ENCODE data around the gene CCDC3. TPM values are rescaled to one million over a fixed set of nuclear protein-coding genes. Genes with fewer than 3 reads are reported as not detected.

CCDC3 gene
- total RNA-seq, 1 donor from 2014 or later: 0.40 TPM

DNA sequence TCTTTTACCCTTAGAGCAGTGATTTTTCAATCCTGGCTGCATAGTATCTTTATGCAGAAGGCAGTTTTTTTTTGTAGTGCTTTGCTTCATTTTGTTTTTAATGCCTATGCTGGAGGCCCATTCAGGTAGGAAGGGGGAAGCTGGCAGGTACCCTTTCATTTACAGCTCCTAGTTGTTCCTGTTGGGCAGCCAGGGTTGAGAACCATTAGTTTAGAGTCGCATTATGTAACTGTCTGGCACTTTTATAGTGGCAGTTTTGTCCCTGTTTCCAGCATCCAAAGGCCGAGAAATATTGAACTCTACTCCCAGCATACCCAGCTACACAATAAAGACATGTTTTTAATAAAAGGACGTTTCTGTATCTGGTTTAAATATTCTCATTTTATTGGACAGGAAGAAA lies 110.6 kb downstream of the CCDC3 start:
- no peak overlapping the region for H3K4me3 ChIP-seq (ENCODE audit: low read depth, low read length)
- TF ChIP-seq, protein P1, sequence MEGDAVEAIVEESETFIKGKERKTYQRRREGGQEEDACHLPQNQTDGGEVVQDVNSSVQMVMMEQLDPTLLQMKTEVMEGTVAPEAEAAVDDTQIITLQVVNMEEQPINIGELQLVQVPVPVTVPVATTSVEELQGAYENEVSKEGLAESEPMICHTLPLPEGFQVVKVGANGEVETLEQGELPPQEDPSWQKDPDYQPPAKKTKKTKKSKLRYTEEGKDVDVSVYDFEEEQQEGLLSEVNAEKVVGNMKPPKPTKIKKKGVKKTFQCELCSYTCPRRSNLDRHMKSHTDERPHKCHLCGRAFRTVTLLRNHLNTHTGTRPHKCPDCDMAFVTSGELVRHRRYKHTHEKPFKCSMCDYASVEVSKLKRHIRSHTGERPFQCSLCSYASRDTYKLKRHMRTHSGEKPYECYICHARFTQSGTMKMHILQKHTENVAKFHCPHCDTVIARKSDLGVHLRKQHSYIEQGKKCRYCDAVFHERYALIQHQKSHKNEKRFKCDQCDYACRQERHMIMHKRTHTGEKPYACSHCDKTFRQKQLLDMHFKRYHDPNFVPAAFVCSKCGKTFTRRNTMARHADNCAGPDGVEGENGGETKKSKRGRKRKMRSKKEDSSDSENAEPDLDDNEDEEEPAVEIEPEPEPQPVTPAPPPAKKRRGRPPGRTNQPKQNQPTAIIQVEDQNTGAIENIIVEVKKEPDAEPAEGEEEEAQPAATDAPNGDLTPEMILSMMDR (conservative IDR thresholded peaks at IDR 0.05; ENCODE audit: low read depth, low read length): no peak
- no peak for DNase-seq (ENCODE audit: low read depth)

DNA sequence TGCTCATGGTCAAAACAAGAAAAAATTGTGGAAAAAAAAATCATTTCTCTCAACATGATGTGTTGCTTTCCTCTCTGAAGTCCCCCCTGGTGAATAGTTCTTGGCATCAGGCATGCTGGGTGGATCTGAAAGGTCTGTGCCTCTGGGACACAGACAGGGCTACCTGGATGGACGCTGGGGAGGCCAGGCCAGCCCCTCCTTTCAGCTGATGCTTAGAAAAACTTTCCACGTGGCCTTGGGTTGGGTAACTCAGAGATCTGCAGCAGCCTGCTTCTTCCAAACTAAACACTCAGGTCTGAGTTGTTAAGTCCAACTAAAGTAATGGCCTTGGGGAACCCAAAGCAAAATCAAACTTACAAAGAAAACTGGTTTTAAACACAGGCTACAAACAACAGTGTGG lies 113.0 kb downstream of the CCDC3 start:
- TF ChIP-seq, protein P1 (conservative IDR thresholded peaks at IDR 0.05; ENCODE audit: low read depth, low read length): no peak
- no peak for DNase-seq (ENCODE audit: low read depth)
- no peak overlapping the region for H3K4me3 ChIP-seq (ENCODE audit: low read depth, low read length)

DNA sequence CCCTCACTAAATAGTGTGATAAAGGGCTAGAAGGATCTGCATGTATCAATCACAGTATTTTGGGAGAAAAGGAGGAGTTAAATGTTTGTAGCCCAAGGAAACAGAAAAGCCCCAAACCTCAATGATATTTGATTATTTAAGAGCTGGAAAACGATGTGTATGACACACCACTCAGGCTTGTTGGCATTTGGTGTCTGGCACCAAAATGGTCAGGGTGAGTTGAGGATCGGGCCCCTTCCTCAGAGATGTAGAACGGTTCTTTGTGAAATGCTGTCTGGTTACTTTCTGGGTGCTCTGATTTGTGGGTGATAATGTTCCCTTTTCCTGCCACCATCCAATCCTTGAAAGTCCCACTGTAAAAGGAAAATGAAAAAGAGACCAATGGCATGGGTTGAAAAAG lies 113.7 kb downstream of the CCDC3 start:
- H3K4me3 ChIP-seq (ENCODE audit: low read depth, low read length): no peak overlapping the region
- no peak for DNase-seq (ENCODE audit: low read depth)
- TF ChIP-seq, protein P1 (conservative IDR thresholded peaks at IDR 0.05; ENCODE audit: low read depth, low read length): no peak

DNA sequence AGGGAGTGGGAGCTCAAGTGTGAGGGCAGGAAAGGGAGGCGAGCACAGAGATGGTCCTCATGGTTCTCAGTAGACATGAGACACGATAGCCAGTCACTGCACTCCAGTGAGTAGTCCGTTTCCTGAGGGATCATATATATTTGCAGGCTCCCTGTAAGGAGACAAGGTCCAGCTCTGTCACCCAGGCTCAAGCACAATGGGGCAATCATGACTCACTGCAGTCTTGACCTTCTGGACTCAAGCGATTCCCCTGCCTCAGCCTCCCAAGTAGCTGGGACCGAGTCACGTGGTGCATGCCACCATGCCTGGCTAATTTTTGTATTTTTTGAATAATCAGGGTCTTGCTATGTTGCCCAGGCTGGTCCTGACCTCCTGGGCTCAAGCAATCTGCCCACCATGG lies 116.7 kb downstream of the CCDC3 start:
- no peak overlapping the region for H3K4me3 ChIP-seq (ENCODE audit: low read depth, low read length)
- DNase-seq (ENCODE audit: low read depth): no peak
- TF ChIP-seq, protein P1 (conservative IDR thresholded peaks at IDR 0.05; ENCODE audit: low read depth, low read length): no peak

DNA sequence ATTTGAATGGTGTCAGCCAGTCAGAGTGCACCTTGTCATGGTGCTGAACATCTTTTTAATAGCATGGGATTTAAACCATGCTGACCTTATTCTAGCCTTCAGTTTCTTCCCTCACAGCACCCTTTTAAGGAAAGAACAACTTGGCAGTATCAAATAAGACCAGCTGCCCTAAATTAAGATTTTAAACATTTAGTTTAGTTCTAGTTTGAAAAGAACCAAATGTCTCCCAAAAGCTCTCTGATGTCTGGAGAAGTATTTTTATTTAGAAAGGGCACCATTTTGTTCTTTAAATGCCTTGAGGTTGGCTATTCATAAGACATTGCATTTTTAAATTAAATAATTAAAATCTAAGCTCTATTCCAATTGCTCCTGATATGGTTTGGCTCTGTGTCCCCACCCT lies 121.1 kb downstream of the CCDC3 start:
- TF ChIP-seq, protein P1 (conservative IDR thresholded peaks at IDR 0.05; ENCODE audit: low read depth, low read length): no peak
- H3K4me3 ChIP-seq (ENCODE audit: low read depth, low read length): no peak overlapping the region
- no peak for DNase-seq (ENCODE audit: low read depth)

DNA sequence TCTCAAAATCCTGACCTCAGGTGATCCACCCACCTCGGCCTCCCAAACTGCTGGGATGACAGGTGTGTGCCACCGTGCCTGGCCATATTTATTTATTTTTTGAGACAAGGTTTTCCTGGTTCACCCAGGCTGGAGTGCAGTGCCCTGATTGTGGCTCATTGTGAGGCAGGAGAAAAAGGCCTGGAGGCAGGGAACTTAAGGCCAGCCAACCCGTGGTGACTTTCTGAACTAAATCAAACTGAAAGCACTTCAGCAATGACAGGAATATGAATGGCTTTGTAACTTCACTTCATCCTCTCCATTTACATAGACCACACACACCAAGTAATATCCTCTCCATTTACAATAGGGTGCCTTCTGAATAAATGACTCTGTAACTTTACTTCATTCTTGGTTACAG lies 124.4 kb downstream of the CCDC3 start:
- H3K4me3 ChIP-seq (ENCODE audit: low read depth, low read length): no peak overlapping the region
- no peak for DNase-seq (ENCODE audit: low read depth)
- TF ChIP-seq, protein P1 (conservative IDR thresholded peaks at IDR 0.05; ENCODE audit: low read depth, low read length): no peak

DNA sequence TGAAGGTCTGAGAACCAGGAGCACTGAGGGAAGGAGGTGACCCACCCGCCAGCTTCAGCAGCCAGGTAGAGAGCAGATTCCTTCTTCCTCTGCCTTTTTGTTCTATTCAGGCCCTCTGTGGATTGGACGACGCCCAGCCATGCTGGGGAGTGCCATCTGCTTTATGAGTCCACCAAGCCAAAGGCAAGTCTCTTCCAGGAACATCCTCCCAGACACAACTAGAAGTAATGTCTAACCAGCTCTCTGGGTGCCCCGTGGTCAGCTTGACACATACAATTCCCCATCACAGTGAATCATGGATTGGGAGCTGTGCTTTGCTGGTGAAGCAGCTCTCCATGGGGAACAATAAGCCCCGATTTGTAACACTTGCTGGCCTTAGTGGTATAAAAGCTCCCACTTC lies 125.2 kb downstream of the CCDC3 start:
- H3K4me3 ChIP-seq (ENCODE audit: low read depth, low read length): no peak overlapping the region
- TF ChIP-seq, protein P1 (conservative IDR thresholded peaks at IDR 0.05; ENCODE audit: low read depth, low read length): no peak
- no peak for DNase-seq (ENCODE audit: low read depth)
